SIG-M5 (cell line): ENCODE results near the gene PREB.

Experiments
- DNase-seq: peaks from one replicate; lab custom pipeline; 2025; lab: John Stamatoyannopoulos, UW

The PREB gene

DNA sequence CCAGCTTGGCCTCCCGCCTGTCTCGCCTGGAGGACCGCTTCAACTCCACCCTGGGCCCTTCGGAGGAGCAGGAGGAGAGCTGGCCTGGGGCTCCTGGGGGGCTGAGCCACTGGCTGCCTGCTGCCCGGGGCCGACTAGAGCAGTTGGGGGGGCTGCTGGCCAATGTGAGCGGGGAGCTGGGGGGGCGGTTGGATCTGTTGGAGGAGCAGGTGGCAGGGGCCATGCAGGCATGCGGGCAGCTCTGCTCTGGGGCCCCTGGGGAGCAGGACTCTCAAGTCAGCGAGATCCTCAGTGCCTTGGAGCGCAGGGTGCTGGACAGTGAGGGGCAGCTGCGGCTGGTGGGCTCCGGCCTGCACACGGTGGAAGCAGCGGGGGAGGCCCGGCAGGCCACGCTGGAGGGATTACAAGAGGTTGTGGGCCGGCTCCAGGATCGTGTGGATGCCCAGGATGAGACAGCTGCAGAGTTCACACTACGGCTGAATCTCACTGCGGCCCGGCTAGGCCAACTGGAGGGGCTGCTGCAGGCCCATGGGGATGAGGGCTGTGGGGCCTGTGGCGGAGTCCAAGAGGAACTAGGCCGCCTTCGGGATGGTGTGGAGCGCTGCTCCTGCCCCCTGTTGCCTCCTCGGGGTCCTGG, 51.5 kb downstream of the PREB start:
- DNase-seq = no peak

DNA sequence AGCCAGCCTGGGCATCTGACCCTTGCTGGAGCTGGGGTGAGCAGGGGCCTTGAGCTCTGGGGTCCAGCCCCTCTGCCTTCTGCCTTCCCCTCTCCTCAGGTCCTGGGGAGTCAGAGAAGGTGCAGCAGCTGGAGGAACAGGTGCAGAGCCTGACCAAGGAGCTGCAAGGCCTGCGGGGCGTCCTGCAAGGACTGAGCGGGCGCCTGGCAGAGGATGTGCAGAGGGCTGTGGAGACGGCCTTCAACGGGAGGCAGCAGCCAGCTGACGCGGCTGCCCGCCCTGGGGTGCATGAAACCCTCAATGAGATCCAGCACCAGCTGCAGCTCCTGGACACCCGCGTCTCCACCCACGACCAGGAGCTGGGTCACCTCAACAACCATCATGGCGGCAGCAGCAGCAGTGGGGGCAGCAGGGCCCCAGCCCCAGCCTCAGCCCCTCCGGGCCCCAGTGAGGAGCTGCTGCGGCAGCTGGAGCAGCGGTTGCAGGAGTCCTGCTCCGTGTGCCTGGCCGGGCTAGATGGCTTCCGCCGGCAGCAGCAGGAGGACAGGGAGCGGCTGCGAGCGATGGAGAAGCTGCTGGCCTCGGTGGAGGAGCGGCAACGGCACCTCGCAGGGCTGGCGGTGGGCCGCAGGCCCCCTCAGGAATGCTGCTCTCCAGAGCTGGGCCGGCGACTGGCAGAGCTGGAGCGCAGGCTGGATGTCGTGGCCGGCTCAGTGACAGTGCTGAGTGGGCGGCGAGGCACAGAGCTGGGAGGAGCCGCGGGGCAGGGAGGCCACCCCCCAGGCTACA, 52.3 kb downstream of the PREB start:
- no peak for DNase-seq
